HTR-8/SVneo (cell line): ENCODE results near the gene CDKAL1.

Source experiments
- DNase-seq: peaks from one replicate; pipeline ENCODE4 v3.0.0; 2011; ENCODE audit warnings: low spot score, mixed read lengths; ENCODE audit not compliant: insufficient read length
- FAIRE-seq: peaks from 2 replicates; lab custom pipeline; 2011; peaks lifted over from hg19 to GRCh38; lab: Jason Lieb, UNC

The CDKAL1 gene

GRCh38 chr6:21274851-21275250, 740.6 kb downstream of the CDKAL1 start:
- no peak for DNase-seq
- no peak for FAIRE-seq

- DNase-seq (no peak), FAIRE-seq (no peak)
Observed at GRCh38 chr6:21277601-21278374, 743.5 kb downstream of the CDKAL1 start.

- FAIRE-seq: no peak
Observed at GRCh38 chr6:21278375-21278745, 744.1 kb downstream of the CDKAL1 start.

GRCh38 chr6:21279619-21280018, 745.4 kb downstream of the CDKAL1 start:
- no peak for FAIRE-seq
- DNase-seq: no peak

More at GRCh38 chr6:21278375-21278745, 744.1 kb downstream of the CDKAL1 start:
- DNase-seq: no peak

GRCh38 chr6:21281366-21281765, 747.1 kb downstream of the CDKAL1 start:
- no peak for FAIRE-seq
- no peak for DNase-seq
